Effector memory CD8-positive, alpha-beta T cell (primary cell): ENCODE measurements around the gene LUM.

Experiments
- ATAC-seq: fragments of 150-1000 bp; cut with Tn5 transposase; replicated peaks from 2 replicates; pipeline ENCODE4 v1.10.0; 2021; ENCODE audit warnings: mild to moderate bottlenecking, moderate library complexity
- DNase-seq, 3 experiments: peaks; one replicate each; pipeline ENCODE4 v3.0.0; 2021
- H3K27ac Mint-ChIP-seq, 2 donors: one replicate each; pipeline ENCODE4 v1.8.0; 2022; ENCODE audit warnings: mild to moderate bottlenecking in 2 of 2, mixed read lengths in 2 of 2, moderate library complexity in 2 of 2
- H3K27me3 Mint-ChIP-seq, 2 donors: one replicate each; pipeline ENCODE4 v1.8.0; 2022; ENCODE audit warnings: mixed read lengths in 2 of 2
- H3K36me3 Mint-ChIP-seq: one replicate; pipeline ENCODE4 v1.8.0; 2022; ENCODE audit warnings: mild to moderate bottlenecking, moderate library complexity, mixed read lengths; ENCODE audit not compliant: insufficient read depth
- H3K4me1 Mint-ChIP-seq, 2 donors: one replicate each; pipeline ENCODE4 v1.8.0; 2022; ENCODE audit warnings: low read depth in 2 of 2, mixed read lengths in 2 of 2
- H3K4me3 Mint-ChIP-seq, 2 donors: one replicate each; pipeline ENCODE4 v1.8.0; 2022; ENCODE audit warnings: mild to moderate bottlenecking in 2 of 2, mixed read lengths in 2 of 2, moderate library complexity in 2 of 2
- H3K9me3 Mint-ChIP-seq, 2 donors: one replicate each; pipeline ENCODE4 v1.8.0; 2022; ENCODE audit warnings: mixed read lengths in 2 of 2
- total RNA-seq, 9 experiments: gene quantifications; one replicate each; lab custom pipeline; 2026; lab: John Stamatoyannopoulos, UW

Gene LUM, protein sequence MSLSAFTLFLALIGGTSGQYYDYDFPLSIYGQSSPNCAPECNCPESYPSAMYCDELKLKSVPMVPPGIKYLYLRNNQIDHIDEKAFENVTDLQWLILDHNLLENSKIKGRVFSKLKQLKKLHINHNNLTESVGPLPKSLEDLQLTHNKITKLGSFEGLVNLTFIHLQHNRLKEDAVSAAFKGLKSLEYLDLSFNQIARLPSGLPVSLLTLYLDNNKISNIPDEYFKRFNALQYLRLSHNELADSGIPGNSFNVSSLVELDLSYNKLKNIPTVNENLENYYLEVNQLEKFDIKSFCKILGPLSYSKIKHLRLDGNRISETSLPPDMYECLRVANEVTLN
- total RNA-seq: 0 to 0.66 (median 0) reads per million in 9 experiments

GRCh38 chr12:91111366-91112325 lies at the start of gene LUM:
TSS of gene LUM (minus strand) at chr12:91111494. CDS start at chr12:91108979, 2,515 bp downstream.
- ATAC-seq (no peak), DNase-seq (no peak)
- Mint-ChIP-seq H3K4me3 (no peak within 1 kb of the TSS), H3K9me3 (no peaks in the 10 kb centered on the region), H3K27ac (no peak within 1 kb of the TSS), H3K27me3 (no peaks in the 10 kb centered on the region), H3K4me1 (no peaks in the 10 kb centered on the region), H3K36me3 (no peaks in the 10 kb centered on the region)

GRCh38 chr12:91161009-91161408 lies 49.7 kb upstream of the LUM start:
- DNase-seq (no peak), ATAC-seq (no peak)
- Mint-ChIP-seq H3K4me1 (no peaks in the 10 kb centered on the region), H3K27me3 (no peaks in the 10 kb centered on the region), H3K9me3 (peaks cover 0 to 7% of the 10 kb centered on the region in 2 donors), H3K27ac (no peak overlapping the region), H3K36me3 (no peaks in the 10 kb centered on the region), H3K4me3 (no peak overlapping the region)

DNA sequence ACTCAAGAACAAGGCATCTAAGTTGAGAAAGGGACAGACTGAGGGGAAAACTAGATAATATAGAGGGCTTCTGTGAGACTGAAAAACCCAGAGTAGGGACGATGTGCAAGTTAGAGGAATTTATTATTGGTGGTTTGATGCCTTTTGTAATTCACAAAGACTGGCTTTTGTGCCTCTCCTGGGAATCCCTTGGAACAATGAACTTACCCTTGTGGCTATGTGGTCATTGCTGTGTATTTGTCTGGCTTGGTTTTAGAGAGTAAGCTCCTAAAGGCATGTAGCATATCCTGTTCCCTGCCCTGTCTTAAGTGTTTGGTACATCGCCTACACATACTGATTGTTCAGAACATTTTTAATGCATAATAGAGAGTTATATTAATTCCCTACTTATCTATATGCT lies 44.7 kb upstream of the LUM start:
- DNase-seq (no peak), ATAC-seq (no peak)
- Mint-ChIP-seq H3K27ac (no peak overlapping the region), H3K27me3 (no peaks in the 10 kb centered on the region), H3K4me1 (no peaks in the 10 kb centered on the region), H3K9me3 (no peaks in the 10 kb centered on the region), H3K36me3 (no peaks in the 10 kb centered on the region), H3K4me3 (no peak overlapping the region)

- no peaks in the 10 kb centered on the region for H3K27me3 Mint-ChIP-seq
- H3K4me1 Mint-ChIP-seq: no peaks in the 10 kb centered on the region
- H3K9me3 Mint-ChIP-seq: no peaks in the 10 kb centered on the region
- no peak overlapping the region for H3K27ac Mint-ChIP-seq
- no peak overlapping the region for H3K4me3 Mint-ChIP-seq
- no peak for ATAC-seq
- H3K36me3 Mint-ChIP-seq: no peaks in the 10 kb centered on the region
- DNase-seq: no peak
Measured at GRCh38 chr12:91154131-91154530, 42.8 kb upstream of the LUM start.

DNA sequence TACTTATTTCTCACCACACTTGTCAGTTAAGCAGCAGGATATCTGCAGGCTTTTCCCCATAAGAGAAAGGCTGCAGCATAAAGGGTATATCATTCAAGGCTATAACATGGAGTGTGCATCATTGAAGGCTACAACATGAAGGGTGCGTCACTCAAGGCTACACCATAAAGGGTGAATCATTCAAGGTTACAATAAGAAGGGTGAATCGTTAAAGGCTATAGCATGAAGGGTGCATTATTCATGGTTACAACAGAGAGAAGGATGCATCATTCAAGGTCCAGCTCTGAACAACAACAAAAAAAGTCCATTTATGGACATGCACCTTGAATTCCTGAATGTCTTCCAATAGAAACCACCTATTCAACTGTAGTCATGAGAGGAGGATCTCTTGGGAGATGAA lies 32.8 kb upstream of the LUM start:
- no peak overlapping the region for H3K27ac Mint-ChIP-seq
- ATAC-seq: no peak
- H3K27me3 Mint-ChIP-seq: no peaks in the 10 kb centered on the region
- DNase-seq: no peak
- H3K4me1 Mint-ChIP-seq: no peaks in the 10 kb centered on the region
- H3K4me3 Mint-ChIP-seq: no peak overlapping the region
- H3K9me3 Mint-ChIP-seq: peaks cover 0 to 2% of the 10 kb centered on the region in 2 donors
- H3K36me3 Mint-ChIP-seq: no peaks in the 10 kb centered on the region

- Mint-ChIP-seq H3K27me3 (no peaks in the 10 kb centered on the region), H3K4me3 (no peak overlapping the region), H3K27ac (no peak overlapping the region), H3K36me3 (no peaks in the 10 kb centered on the region), H3K9me3 (peaks cover 0 to 2% of the 10 kb centered on the region in 2 donors), H3K4me1 (no peaks in the 10 kb centered on the region)
- no peak for ATAC-seq
- DNase-seq: no peak
Measured at GRCh38 chr12:91143206-91143605, 31.9 kb upstream of the LUM start.

DNA sequence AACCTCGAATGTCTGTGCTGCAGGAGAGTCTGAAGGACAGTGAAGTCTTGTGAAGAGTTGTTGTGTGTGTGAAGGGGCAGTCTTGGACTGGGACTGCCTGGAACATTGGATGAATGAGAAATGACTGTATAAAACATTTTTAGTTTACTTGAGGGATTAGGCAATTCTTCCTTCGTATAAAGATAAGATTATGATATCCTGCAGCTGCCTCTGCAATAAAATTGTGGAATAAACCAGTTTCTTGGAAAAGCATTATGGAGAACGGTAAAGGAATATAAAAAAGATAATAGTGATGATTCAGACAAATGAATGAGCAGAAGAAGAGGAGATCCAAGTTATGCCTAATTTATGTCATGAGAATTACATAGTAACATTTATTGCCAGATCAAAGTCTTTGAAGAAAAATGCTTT lies 30.9 kb upstream of the LUM start:
- Mint-ChIP-seq H3K4me1 (no peaks in the 10 kb centered on the region), H3K27me3 (no peaks in the 10 kb centered on the region), H3K27ac (no peak overlapping the region), H3K36me3 (no peaks in the 10 kb centered on the region), H3K9me3 (peaks cover 0 to 2% of the 10 kb centered on the region in 2 donors), H3K4me3 (no peak overlapping the region)
- no peak for ATAC-seq
- DNase-seq: no peak

DNA sequence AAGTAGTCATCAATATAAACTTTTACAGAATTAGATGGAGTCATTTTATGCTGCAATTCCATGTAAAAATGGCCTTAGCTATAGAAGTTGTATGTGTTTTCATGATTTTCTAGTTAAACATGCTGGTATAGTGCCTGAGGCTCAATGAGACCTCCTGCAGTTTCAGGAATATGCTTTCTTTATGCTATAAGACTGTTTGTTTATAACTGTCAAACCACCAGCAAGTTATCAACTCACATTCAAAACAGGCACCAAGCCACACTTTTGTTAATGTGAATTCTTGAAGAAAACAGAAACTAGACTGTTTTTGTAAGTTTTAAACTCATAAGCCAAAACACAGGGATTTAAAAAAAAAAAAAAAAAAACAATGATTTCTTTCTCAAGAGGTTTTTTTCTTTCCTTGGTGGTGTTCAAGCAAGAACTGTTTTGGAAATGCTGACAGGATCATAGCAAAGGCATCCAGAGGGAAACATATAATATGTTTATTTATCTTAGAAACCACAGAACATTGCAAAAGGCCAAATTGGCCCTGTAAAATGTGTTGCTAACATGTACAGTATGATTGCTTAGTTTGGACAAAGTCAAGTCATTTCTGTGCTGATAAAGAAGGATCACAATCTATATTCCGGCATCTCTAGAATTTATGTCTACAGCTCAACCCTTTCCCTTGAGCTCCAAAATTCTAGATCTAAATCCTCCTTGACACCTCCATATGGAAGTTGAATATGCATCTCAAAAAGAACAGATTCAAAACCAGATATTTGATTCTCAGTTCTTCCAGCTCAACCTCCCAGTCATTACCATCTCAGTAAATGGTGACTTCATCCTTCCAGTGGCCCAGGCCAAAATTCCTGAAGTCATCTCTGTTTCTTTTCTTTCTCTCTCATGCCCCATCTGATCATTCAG lies 29.0 kb upstream of the LUM start:
- H3K4me3 Mint-ChIP-seq: no peak overlapping the region
- H3K27me3 Mint-ChIP-seq: no peaks in the 10 kb centered on the region
- H3K9me3 Mint-ChIP-seq: peaks cover 0 to under 1% of the 10 kb centered on the region in 2 donors
- DNase-seq: no peak
- ATAC-seq: no peak
- no peaks in the 10 kb centered on the region for H3K4me1 Mint-ChIP-seq
- no peaks in the 10 kb centered on the region for H3K36me3 Mint-ChIP-seq
- no peak overlapping the region for H3K27ac Mint-ChIP-seq

GRCh38 chr12:91139286-91139685 lies 28.0 kb upstream of the LUM start:
- Mint-ChIP-seq H3K9me3 (peaks cover 0 to 3% of the 10 kb centered on the region in 2 donors), H3K4me1 (no peaks in the 10 kb centered on the region), H3K36me3 (no peaks in the 10 kb centered on the region), H3K4me3 (no peak overlapping the region), H3K27ac (no peak overlapping the region), H3K27me3 (no peaks in the 10 kb centered on the region)
- DNase-seq: no peak
- ATAC-seq: no peak

GRCh38 chr12:91138337-91138920 lies 27.1 kb upstream of the LUM start:
- H3K27ac Mint-ChIP-seq: no peak overlapping the region

GRCh38 chr12:91133871-91134270 lies 22.6 kb upstream of the LUM start:
- DNase-seq (no peak), ATAC-seq (no peak)
- Mint-ChIP-seq H3K4me1 (no peaks in the 10 kb centered on the region), H3K4me3 (no peak overlapping the region), H3K27me3 (no peaks in the 10 kb centered on the region), H3K27ac (no peak overlapping the region), H3K9me3 (peaks cover 0 to 3% of the 10 kb centered on the region in 2 donors), H3K36me3 (no peaks in the 10 kb centered on the region)

More at GRCh38 chr12:91138337-91138920, 27.1 kb upstream of the LUM start:
- ATAC-seq (no peak), DNase-seq (no peak)
- no peaks in the 10 kb centered on the region for H3K4me1 Mint-ChIP-seq
- peaks cover 0 to 3% of the 10 kb centered on the region in 2 donors for H3K9me3 Mint-ChIP-seq
- H3K36me3 Mint-ChIP-seq: no peaks in the 10 kb centered on the region
- H3K27me3 Mint-ChIP-seq: no peaks in the 10 kb centered on the region
- H3K4me3 Mint-ChIP-seq: no peak overlapping the region

DNA sequence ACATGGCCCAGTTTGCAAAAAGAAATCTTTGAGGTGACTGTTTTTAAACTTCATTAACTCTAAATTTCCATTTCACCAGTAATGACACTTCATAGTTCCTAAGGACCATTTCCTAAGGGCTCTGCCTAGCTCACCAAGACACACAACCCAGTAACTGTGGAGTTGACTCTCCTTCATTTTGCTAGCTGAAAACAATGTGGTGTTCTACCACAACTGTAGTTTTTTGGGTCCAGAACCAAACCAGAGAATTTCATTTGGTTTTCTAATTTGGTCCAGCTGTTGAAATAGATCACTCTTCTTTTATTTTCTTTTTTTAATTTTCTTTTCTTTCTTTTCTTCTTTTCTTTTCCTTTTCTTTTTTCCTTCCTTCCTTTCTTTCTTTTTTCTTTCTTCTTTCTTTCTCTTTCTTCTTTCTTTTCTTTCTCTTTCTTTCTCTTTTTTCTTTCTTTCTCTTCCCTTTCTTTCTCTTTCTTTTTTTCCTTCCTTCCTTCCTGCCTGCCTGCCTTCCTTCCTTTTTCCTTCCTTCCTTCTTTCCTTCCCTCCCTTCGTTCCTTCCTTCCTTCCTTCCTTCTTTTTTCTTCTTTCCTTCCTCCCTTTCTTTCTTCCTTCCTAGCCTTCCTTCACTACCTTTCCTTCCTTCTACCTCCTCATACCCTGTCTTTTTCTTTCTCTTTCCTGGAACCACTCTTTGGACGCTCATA lies 18.5 kb upstream of the LUM start:
- no peak overlapping the region for H3K27ac Mint-ChIP-seq

More for the DNA sequence above, 18.5 kb upstream of the LUM start:
- no peak for DNase-seq
- ATAC-seq: no peak
- no peaks in the 10 kb centered on the region for H3K27me3 Mint-ChIP-seq
- no peaks in the 10 kb centered on the region for H3K36me3 Mint-ChIP-seq
- H3K4me1 Mint-ChIP-seq: no peaks in the 10 kb centered on the region
- no peak overlapping the region for H3K4me3 Mint-ChIP-seq
- no peaks in the 10 kb centered on the region for H3K9me3 Mint-ChIP-seq
